LNCaP clone FGC (cell line): ENCODE results near the gene GYPE.
"Not testable (repeated sequence)": the region's sequence is repeated elsewhere in the genome, so short reads cannot be mapped to it uniquely, and the experiment has no call there.

Experiments
- DNase-seq: peaks from one replicate; pipeline ENCODE4 v3.0.0-alpha.2; 2011; ENCODE audit warnings: low read depth
- H3K4me3 ChIP-seq: 2 replicates; pipeline ENCODE4 v1.5.1; 2011; ENCODE audit warnings: mild to moderate bottlenecking, low read depth, low read length, control low read depth
- CTCF ChIP-seq: IDR thresholded peaks from 2 replicates; pipeline ENCODE4 v1.5.1; 2012; ENCODE audit warnings: mild to moderate bottlenecking; ENCODE audit not compliant: control insufficient read depth, insufficient read depth; ENCODE audit errors: extremely low read depth

Gene GYPE

GRCh38 chr4:143907811-143908210 lies 2.5 kb upstream of the GYPE start:
- TF ChIP-seq CTCF: peak; percentile 74
- DNase-seq: peak; percentile 7
- not testable (repeated sequence) for H3K4me3 ChIP-seq

GRCh38 chr4:143904431-143904830 lies 928 bp downstream of the GYPE start:
- not testable (repeated sequence) for DNase-seq, H3K4me3 ChIP-seq

GRCh38 chr4:143890323-143890722 lies 15.0 kb downstream of the GYPE start:
- H3K4me3 ChIP-seq, DNase-seq: not testable (repeated sequence)

- not testable (repeated sequence) for H3K4me3 ChIP-seq, DNase-seq
Measured at GRCh38 chr4:143888189-143888588, 17.2 kb downstream of the GYPE start.

GRCh38 chr4:143884965-143885364 lies 20.4 kb downstream of the GYPE start:
- DNase-seq: not testable (repeated sequence)

GRCh38 chr4:143883529-143883928 lies 21.8 kb downstream of the GYPE start:
- no peak overlapping the region for H3K4me3 ChIP-seq
- no peak for DNase-seq
- TF ChIP-seq CTCF: no peak

More at GRCh38 chr4:143884965-143885364, 20.4 kb downstream of the GYPE start:
- H3K4me3 ChIP-seq: not testable (repeated sequence)

GRCh38 chr4:143882892-143883291 lies 22.5 kb downstream of the GYPE start:
- TF ChIP-seq CTCF: no peak
- no peak for DNase-seq
- H3K4me3 ChIP-seq: no peak overlapping the region

- H3K4me3 ChIP-seq, DNase-seq: not testable (repeated sequence)
Measured at GRCh38 chr4:143879561-143879960, 25.8 kb downstream of the GYPE start.

- not testable (repeated sequence) for DNase-seq, H3K4me3 ChIP-seq
Measured at GRCh38 chr4:143875357-143875756, 30.0 kb downstream of the GYPE start.

GRCh38 chr4:143870523-143871268 lies 34.7 kb downstream of the GYPE start:
- not testable (repeated sequence) for H3K4me3 ChIP-seq, DNase-seq

- not testable (repeated sequence) for DNase-seq, H3K4me3 ChIP-seq
Measured at GRCh38 chr4:143869925-143870324, 35.4 kb downstream of the GYPE start.

- not testable (repeated sequence) for DNase-seq, H3K4me3 ChIP-seq
Measured at GRCh38 chr4:143862716-143863115, 42.6 kb downstream of the GYPE start.
